ENCODE measurements around the gene TMEM131L. TPM values are rescaled to one million over a fixed set of nuclear protein-coding genes. Genes with fewer than 3 reads are reported as not detected.

Gene TMEM131L
- total RNA-seq, 1 experiment from 2014 or later = 14.6 TPM

- Histone ChIP-seq H2AK5ac (ENCODE audit: insufficient read length, low read length) (no peak overlapping the region), H3T11ph (ENCODE audit: low read length) (no peak overlapping the region), H3K9me3 (ENCODE audit: control insufficient read depth, low read depth, low read length) (no peaks in the 10 kb centered on the region), H4K8ac (replicated peaks; ENCODE audit: insufficient read length, low read depth, low read length) (no peak overlapping the region), H3K4ac (ENCODE audit: low read depth, low read length) (no peak overlapping the region), H4K5ac (ENCODE audit: insufficient read length, low read depth, low read length) (no peak overlapping the region), H3K9ac (ENCODE audit: extremely low read depth, insufficient read length, low read length) (no peak overlapping the region), H3K23me2 (ENCODE audit: insufficient read length, low read depth, low read length, poor library complexity, severe bottlenecking) (no peaks in the 10 kb centered on the region), H4K20me1 (ENCODE audit: control insufficient read depth, insufficient read depth, insufficient read length) (no peaks in the 10 kb centered on the region), H3K23ac (ENCODE audit: insufficient read length, low read depth, low read length) (no peak overlapping the region), H2BK5ac (ENCODE audit: insufficient read length, low read length) (no peak overlapping the region), H3K18ac (ENCODE audit: insufficient read length, low read depth, low read length) (no peak overlapping the region), H3K27me3 (ENCODE audit: insufficient read depth, low read length) (no peaks in the 10 kb centered on the region), H3K79me1 (ENCODE audit: insufficient read depth, low read depth, low read length, poor library complexity, severe bottlenecking) (no peaks in the 10 kb centered on the region), H2BK20ac (ENCODE audit: low read depth, low read length, poor library complexity, severe bottlenecking) (no peak overlapping the region), H3K14ac (ENCODE audit: insufficient read depth, low read length) (no peak overlapping the region), H3K56ac (ENCODE audit: insufficient read length, low read depth, low read length) (no peak overlapping the region), H2BK12ac (ENCODE audit: insufficient read length, low read depth, low read length) (no peak overlapping the region), H4K91ac (ENCODE audit: insufficient read length, low read depth, low read length) (no peak overlapping the region), H2BK15ac (ENCODE audit: low read depth, low read length) (no peak overlapping the region), H2BK120ac (ENCODE audit: low read depth, low read length, poor library complexity, severe bottlenecking) (no peak overlapping the region), H3K4me1 (ENCODE audit: insufficient read depth, low read length) (no peaks in the 10 kb centered on the region), H3K27ac (ENCODE audit: insufficient read length, low read depth, low read length) (no peak overlapping the region), H3K79me2 (ENCODE audit: insufficient read depth, low read length) (no peaks in the 10 kb centered on the region), H2AFZ (ENCODE audit: low read length) (no peak overlapping the region), H3K4me2 (ENCODE audit: insufficient read depth, insufficient read length, low read length) (no peak overlapping the region)
- no peaks in the 10 kb centered on the region for H3K9me3 Mint-ChIP-seq
- no peak for DNase-seq
- H3K27me3 Mint-ChIP-seq (ENCODE audit: low read depth) = no peaks in the 10 kb centered on the region
- no peak overlapping the region for H3K4me3 Mint-ChIP-seq
- no CpG with 5 or more reads among the region's 4 CpGs for WGBS (ENCODE audit: extremely low coverage, insufficient read length, low lambda C conversion rate)
- no peaks in the 10 kb centered on the region for H3K36me3 Mint-ChIP-seq (ENCODE audit: insufficient read depth in 1 of 3, low read depth in 3 of 3)
- peak overlapping the region in 1 of 3 experiments; percentile 16; a peak in 1 of 7 replicates for H3K27ac Mint-ChIP-seq
- TF ChIP-seq CTCF (conservative IDR thresholded peaks at IDR 0.05) = no peak
- H3K4me1 Mint-ChIP-seq = no peaks in the 10 kb centered on the region
These were observed 38.6 kb upstream of the TMEM131L start for GRCh38 chr4:153427363-153428071.

Data from H9 (cell line).